Measurements from ENCODE around the gene COBL.
A peak's percentile ranks its signal among the peaks of the same experiment; 100 is the strongest.

COBL gene

GRCh38 chr7:51303142-51303525 is 13.5 kb downstream of the COBL start:
- no peak for DNase-seq (ENCODE audit: low spot score)

DNA sequence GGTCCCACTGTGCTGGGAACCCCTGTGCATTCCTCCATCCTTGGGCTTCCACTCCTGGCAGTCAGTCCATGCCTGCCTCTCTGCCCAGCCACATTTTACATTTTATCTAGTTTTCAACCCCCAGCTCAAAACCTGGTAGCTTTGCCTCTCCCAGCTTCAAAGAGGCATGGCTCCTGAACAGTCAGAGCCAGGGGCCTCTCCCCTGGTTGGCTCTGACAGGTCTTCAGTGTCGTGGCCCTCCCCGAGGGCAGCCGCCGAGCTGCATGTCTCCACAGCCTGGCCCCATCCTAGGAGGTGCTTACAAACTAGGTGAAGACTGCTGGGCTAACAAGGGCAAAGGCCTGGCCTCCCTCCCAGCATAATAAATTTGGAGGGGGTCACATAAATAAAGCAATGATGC is 14.8 kb downstream of the COBL start:
- no peak for DNase-seq (ENCODE audit: low spot score)

- DNase-seq (ENCODE audit: low spot score) = no peak
These were observed 15.6 kb downstream of the COBL start for GRCh38 chr7:51300762-51301674.

- DNase-seq (ENCODE audit: low spot score) = no peak
These were observed 17.0 kb downstream of the COBL start for GRCh38 chr7:51299391-51300133.

DNA sequence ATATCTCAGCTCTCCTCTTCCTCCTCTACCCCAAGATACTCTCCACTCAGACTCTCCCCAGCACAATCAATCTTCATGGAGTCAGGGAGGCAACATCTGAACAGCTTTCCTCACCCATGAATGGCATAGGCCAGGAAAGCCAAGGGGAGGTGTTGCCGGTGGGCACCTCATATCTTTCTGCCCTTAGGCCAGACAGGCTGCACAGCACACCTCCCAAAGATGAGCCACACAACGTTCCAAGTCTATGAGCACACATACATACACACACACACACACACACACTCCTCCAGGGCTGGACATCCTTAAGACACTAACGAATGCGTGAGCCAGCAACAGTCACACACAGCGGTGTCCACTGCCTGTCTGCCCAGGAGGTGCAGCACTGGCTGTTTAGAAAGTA is 17.7 kb downstream of the COBL start:
- DNase-seq (ENCODE audit: low spot score) = no peak

- DNase-seq (ENCODE audit: low spot score) = no peak
These were observed 18.6 kb downstream of the COBL start for GRCh38 chr7:51297986-51298385.

DNA sequence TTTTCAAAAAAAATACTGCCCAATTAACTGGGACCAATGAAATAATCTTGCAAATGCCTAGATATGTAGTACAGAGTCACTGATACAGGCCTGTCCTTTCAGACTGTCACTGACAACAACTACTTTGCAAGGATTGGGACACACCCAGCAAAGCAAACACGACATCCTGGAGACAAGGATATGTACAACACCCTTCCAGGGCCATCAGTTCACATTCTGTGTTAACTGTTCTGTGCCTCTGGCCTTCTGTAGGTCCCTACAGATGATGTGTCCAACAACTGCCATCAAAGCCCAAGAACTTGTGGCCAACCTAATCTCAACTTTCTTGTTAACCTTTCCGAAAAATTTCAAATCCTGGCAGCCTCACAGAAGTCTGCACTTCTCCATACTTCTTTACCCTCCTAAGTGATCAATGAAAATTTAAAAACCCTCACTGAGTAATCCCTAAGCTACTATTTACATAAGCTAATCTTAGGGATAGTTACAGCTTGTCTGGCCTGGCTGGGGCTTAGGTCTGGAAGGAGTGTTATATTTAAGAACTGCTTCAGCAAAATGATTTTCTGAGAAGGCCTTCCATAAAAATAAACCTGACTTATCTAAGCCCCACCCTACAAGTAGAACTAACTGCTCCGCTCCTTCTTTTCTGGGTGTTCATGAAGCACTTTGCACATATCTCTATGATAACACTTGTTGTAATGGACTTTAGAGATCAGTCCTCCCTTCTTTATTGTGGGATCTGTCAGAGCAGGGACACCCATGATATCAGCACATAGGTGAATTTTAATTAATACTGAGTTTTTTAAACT is 21.0 kb downstream of the COBL start:
- no peak for DNase-seq (ENCODE audit: low spot score)

- no peak for DNase-seq (ENCODE audit: low spot score)
These were observed 24.0 kb downstream of the COBL start for GRCh38 chr7:51292596-51292995.

GRCh38 chr7:51290702-51291540 is 25.7 kb downstream of the COBL start:
- DNase-seq (ENCODE audit: low spot score) = no peak

- no peak for DNase-seq (ENCODE audit: low spot score)
These were observed 26.3 kb downstream of the COBL start for GRCh38 chr7:51290304-51290637.

DNA sequence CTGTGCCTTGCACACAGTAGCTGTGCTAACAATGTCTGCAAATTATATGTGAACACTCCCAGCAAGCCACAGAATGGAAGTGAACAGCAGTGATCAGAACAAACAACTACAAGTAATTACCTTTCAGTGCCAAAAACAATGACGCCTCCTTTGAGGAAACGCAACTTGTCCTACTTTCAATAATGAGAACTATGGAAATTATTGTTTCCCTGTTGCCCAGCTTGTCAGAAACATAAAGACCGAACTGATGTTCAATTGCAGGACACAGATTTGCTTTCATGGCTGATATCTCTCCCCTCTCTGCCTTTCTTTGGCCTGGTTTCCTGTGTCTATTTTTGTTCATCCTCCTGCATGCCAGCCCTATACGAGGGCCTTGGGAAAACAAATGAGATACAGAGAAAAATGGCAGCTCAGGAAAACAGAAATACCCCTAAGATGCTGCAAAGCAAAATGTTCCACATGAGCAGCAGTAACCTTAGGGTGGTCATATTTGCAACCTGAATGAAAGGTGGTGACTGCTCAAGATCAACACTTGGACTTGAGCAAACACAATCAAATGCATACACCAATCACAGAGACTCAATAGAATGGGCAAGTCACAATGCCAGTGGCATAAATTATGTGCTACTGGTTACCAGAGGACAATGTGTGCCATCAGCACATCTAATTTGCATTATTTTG is 26.8 kb downstream of the COBL start:
- DNase-seq (ENCODE audit: low spot score) = peak; percentile 84

DNA sequence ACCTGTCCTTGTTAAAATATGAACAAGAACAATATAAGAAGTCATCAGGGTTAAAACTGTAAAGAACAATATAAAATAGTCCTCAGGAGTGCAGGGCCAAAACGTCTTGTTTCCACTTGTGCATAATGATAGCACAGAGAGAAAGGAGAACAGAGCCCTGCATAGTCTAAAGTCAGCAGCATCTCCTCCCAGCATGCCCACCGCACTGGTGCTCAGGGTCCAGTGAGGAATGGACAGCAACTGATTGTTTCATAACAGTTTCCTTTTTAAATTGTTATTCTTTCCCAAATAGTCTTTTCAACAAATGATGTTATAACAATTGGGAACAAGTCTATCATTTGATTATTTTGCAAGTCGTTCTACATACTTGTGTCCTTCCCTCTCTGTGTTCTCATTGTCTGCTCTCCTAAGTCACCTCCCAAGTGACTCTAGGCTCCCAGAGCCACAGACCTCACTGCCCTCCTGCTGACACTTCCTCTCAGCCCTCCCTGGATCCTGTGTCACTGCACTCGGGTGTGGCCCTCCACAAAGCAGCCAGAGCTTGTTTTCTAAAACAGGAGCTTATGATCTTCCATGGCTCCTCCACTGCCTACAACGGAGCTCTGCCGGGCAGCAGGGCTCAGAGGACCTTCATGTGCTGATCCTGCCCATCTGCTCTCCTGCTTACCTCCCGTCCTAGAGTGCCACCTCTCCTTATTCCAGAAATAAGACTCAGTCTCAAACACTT is 27.6 kb downstream of the COBL start:
- DNase-seq (ENCODE audit: low spot score) = peak; percentile 77

GRCh38 chr7:51286401-51286800 is 30.2 kb downstream of the COBL start:
- no peak for DNase-seq (ENCODE audit: low spot score)

DNA sequence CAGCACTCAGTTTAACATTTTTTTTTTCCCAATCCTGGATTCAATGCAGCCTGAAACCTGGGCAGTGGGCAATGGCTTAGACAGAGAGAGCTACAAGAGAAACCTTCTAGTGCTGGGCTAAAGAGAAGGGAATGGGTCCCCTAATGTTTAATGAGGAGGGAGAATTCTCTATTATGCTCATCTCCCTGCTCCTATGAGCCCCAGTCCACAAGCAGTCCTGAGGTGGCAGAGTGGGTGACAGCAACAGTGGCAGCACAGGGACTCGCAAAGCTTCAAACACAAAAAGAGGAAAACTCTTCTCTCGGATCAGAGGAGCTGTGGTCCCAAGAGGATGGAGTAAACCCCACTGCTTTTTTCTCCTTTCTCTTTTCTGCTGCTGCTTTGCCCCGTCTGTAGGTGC is 36.5 kb downstream of the COBL start:
- DNase-seq (ENCODE audit: low spot score) = no peak

DNA sequence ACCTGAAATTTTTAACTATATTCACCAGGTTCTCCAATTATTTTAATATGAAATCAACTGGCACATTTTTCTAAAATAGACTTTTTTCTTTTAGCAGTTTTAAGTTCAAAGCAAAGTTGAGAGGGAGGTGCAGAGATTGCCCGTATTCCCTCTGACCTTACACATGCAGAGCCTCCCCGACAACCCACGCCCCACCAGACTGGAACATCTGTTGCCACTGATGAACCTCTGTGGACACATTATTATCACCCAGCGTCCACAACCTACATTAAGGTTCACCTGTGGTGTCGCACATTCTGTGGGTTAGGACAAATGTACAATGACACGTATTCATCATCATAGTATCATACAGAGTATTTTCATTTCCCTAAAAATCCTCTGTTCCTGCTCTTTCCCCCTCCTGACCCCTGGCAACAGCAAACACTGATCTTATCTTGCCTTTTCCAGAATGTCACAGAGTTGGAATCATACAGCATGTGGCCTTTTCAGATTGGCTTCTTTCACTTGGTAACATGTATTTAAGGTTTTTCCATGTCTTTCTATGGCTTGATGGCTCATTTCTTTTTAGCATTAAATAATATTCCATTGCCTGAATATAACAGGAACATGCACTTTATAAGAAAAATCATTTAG is 37.1 kb downstream of the COBL start:
- no peak for DNase-seq (ENCODE audit: low spot score)

- DNase-seq (ENCODE audit: low spot score) = no peak
These were observed 37.8 kb downstream of the COBL start for GRCh38 chr7:51278797-51279196.

GRCh38 chr7:51276967-51277366 is 39.6 kb downstream of the COBL start:
- no peak for DNase-seq (ENCODE audit: low spot score)

DNA sequence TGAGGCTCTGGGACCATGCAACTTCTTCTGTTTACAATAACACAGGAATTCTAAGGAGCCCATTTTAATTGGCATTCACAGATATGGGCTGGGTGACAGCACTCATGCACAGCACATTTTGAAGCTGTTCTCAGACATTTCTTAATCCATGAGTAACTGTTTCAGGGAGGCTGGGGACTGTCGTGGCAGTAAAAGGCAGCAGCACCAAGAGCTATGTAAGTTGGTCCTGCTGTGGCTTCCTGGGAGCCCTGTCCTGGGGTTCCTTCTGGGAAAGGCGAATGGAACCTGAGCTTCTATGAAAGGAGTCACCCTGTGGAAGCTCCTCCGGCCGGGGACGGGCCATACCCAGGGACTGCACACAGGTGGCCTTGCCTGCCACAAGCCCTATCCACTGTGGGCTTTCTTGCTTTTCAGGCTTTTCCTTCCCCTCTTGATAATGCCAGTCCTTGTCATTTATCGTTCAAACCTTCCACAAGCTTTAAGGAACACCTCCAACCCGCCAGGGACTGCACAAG is 40.5 kb downstream of the COBL start:
- no peak for DNase-seq (ENCODE audit: low spot score)

- DNase-seq (ENCODE audit: low spot score) = no peak
These were observed 41.1 kb downstream of the COBL start for GRCh38 chr7:51275532-51275931.

- DNase-seq (ENCODE audit: low spot score) = no peak
These were observed 41.7 kb downstream of the COBL start for GRCh38 chr7:51274955-51275354.

Data from cerebellar cortex (tissue), 1 donor.